Stimulated activated CD4-positive, alpha-beta T cell treated with anti-CD3 and anti-CD28 coated beads, Interleukin-4, amount 100 ng/mL, for 48 hours (primary cell): ENCODE results near the gene CFAP74.

ENCODE experiments used
- DNase-seq, 2 donors: peaks; one replicate each; pipeline ENCODE4 v3.0.0-alpha.2; 2020; ENCODE audit warnings: low read depth in 2 of 2

CFAP74 gene

DNA sequence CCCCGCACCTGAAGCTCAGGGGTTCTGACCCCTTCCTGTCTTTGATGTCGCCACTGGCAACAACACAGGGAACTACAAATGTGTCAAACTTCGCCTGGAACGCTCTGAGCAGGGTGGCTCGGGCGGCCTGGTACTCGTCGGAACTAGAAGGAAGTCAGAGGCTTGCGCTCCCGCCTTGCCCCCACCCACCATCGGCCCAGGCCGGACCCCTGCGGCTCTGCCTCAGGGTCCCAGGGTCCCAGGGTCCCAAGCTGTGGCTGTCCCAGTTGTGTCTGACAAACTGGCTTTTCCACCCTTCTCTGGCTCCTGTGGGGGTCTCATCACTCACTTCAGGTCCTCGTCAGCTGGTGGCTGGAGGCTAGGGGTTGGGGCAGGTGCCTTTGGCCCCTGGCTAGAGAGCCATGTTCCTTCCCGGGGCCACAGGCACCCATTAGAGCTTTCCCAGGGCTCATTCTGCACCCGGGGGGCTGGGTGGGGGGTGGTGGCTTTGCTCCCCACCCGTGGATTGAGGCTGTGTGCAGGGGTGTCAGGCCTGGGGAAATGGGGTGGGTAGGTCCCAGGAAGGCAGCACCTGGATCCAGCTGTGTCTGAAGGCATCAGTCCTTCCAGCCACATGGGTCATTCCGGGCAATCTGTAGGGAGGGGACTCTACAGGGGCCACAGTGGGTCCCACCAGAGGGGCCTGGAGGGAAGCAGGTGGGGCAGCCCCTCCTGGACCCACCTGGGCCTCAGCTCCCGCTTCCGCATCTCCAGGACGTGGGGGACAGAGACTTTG, 76.5 kb downstream of the CFAP74 start:
- DNase-seq: no peak

GRCh38 chr1:1926346-1926811, 77.2 kb downstream of the CFAP74 start:
- no peak for DNase-seq

DNA sequence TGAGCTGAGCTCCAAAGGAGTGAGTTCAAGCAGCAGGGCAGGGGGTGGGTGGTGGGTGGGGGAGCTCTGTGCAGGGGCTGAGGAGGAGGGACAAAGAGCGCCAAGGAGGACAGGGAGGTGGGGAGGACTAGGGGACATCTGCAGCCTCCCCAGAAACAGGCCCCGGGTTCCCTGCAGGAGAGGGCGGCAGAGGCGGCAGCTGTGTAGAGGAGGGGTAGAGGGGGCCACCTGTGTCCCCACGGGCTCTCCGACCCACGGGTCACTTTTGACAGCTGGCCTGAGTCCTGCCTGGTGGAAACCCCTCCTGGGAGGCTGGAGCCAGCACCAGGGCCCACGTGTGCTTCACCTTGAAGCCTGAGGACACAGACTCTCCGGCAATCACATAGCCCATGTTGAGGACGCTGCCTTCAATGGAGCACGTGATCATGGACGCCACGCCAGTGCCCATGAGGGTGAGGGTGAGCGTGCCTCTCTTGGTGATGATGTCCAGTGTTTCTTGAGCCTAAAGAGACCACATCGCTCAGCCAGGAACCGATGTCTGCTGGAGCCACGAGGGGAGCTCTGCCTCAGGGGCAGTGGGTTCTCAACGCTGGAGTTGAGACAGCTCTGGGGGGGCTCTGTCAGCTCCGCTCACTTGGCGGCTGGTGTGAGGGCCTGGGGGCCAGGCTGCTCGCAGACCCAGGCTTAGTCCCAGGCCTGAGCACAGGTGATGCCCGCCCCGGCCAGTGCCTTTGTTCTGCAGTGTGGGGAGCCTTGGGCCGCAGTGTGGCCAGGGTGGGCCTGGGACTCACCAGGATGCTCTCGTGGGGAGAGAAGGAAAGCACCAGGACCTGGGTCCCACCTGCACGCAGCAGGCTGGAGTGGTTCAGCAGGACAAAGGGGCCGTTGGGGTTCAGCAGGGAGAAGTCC, 77.9 kb downstream of the CFAP74 start:
- DNase-seq: no peak

DNA sequence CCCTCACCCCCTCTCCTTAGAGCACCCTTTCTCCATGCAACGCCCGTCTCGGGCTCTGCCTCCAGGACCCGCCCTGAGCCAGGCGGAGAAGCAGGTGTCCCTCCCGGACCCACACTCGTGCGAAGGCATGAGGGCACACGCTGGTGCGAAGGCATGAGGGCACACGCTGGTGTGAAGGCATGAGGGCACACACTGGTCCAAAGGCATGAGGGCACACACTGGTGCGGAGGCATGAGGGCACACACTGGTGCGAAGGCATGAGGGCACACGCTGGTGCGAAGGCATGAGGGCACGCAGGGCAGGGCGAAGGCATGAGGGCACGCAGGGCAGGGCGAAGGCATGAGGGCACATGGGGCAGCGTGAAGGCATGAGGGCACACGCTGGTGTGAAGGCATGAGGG, 78.7 kb downstream of the CFAP74 start:
- no peak for DNase-seq

GRCh38 chr1:1924386-1924785, 79.2 kb downstream of the CFAP74 start:
- no peak for DNase-seq

- DNase-seq: no peak
Observed at GRCh38 chr1:1922956-1923833, 80.4 kb downstream of the CFAP74 start.

DNA sequence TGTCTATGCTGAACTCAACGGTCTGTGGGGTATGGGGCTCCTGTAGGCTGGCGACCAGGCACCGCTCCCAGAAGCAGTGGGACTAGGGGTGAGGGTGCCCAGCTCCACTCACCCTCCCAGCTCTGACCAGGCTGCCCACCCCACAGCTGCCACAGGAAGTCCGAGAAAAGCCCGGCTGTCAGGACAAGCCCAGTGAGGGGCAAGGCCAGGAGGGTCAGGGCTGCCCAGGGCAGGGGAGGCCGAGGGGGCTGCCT, 81.0 kb downstream of the CFAP74 start:
- DNase-seq: no peak

- DNase-seq: no peak
Observed at GRCh38 chr1:1921901-1922701, 81.5 kb downstream of the CFAP74 start.

GRCh38 chr1:1921459-1921862, 82.1 kb downstream of the CFAP74 start:
- no peak for DNase-seq

DNA sequence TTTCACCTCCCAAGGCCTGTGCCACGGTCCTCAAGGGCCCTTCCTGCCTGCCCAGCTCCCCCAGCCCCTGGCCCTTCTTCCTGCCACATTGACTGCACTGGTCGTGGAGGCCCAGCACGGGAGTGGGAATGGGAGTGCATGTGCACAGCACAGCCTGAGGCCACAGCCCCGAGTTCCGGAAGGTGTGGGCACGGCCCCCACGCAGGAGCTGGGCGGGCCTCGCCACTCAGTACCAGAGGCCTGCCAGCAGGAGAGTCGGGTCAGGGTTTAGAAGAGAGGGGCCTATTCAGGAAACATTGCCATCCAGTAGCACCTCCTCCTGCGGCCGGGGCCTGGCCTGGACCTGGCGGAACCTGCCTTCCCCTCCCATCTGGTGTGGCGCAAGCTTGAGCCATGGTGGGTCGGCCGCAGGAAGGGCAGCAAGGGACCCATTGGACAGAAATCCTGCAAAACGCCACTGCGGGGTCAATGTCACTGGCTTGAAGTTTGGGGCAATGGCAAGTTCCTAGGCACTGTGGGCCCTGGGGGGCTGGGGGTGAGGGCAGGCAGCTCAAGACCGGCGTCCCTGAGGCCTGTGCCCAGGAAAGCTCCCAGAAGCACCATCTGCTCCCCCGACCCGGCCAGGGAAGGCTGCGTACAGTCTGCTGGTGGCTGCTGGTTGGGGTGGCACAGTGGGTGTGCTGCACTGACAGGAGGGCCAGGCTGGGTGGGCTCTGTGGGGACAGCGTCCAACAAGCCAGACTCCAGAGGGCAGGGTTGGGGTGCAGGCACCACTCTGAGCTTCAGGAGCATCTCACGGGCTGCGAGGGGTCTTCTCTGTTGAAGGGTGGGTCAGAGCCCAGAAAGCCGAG, 82.8 kb downstream of the CFAP74 start:
- no peak for DNase-seq

DNA sequence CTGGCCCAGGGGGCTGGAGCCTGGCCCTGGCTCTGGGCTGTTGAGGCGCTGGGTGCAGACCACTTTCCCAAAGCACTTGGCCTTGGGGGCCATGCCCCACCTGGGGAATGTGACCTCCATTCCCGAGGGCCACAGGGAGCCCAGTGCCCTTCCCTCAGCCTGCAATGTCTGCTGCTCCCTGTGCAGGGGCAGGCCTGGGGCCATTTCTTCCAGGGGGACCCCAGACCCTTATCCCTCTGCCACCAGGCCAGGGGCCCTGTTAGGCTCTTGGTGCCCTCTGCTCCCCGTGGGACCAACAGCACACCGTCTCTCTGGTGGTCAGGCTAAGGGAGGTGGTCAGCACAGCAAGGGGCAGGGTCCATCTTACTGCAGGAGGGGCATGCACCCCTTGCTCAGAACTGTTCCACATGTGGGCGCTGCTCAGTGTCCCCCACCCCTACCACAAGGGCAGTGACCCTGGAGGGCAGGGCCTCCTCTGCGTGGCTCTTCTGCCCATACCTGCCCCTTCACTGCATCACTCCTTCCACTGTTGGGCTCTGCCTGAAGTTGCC, 83.5 kb downstream of the CFAP74 start:
- DNase-seq: no peak

GRCh38 chr1:1919304-1920056, 84.1 kb downstream of the CFAP74 start:
- DNase-seq: peak; percentile 97

- DNase-seq: peak in 1 of 2 donors; percentile 18
Observed at GRCh38 chr1:1918901-1919303, 84.7 kb downstream of the CFAP74 start, which contains the start of gene TMEM52. TMEM52 (minus strand) TSS chr1:1919279; CDS start chr1:1919265, 14 bp downstream.

DNA sequence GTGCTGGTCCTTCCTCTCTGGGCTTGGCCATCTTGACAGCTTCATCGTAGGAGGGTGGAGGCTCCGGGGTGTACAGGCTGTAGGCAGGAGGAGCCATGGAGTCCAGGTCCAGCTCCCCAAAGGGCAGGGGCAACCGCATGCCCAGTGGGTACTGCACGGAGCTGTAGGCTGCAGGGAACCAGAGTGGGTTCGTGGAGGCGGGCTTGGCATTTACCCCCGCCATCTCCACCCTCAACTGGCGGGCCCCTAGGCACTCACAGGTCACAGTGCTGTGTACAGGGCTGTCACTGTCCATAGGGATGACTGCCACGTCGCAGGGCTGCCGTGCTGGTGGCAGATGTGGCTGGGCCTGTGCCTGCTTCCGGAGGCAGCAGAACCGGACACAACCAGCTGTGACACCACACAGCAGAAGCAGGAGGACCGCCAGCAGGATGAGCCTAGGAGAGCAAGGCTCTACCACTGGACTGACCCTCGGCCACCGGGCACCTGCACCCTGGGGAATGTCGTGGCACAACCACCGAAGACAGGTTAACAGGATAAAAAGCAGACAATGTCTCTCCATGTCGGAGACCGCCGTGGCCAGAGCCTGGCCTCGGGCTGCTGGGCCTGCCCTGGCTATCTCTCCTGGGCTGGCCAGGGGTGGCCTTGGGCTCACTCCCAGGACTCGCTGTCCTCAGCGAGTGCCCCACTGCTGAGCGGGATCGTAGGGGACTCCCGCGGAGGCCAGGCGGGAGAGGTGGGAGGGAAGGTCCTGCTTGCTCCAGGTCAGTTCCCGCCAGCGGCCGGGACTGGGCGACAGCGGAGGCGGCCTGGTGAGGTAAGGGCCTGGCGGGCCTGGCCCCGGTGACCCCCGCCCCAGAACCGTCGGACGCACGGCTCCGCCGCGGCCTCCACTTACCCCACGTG, 85.3 kb downstream of the CFAP74 start:
- DNase-seq: no peak

GRCh38 chr1:1917304-1917976, 86.1 kb downstream of the CFAP74 start:
- no peak for DNase-seq

DNA sequence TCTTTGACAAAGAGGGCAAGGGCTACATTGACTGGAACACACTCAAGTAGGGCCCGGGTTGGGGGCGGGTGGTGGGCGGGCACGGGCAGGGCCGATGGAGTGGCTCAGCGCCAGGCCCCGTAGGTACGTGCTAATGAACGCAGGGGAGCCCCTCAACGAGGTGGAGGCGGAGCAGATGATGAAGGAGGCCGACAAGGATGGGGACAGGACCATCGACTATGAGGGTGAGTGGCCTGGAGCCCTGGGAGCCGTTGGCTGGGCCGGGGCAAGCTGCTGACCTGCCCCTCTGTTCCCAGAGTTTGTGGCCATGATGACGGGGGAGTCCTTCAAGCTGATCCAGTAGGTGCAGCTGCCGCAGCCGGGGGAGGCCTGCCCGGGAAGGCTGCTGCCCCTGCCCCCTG, 86.7 kb downstream of the CFAP74 start:
- DNase-seq: no peak
